NCI-H128 (cell line): ENCODE results near the gene ZBTB45.
A peak's percentile ranks its signal among the peaks of the same experiment; 100 is the strongest.
"Not testable (repeated sequence)": the region's sequence is repeated elsewhere in the genome, so short reads cannot be mapped to it uniquely, and the experiment has no call there.

ENCODE experiments used
- DNase-seq: peaks from one replicate; lab custom pipeline; 2025; ENCODE audit not compliant: unreplicated experiment; lab: John Stamatoyannopoulos, UW

The ZBTB45 gene

GRCh38 chr19:58475714-58476497, 43.7 kb downstream of the ZBTB45 start, which contains the start of gene ZNF446:
Gene ZNF446 (plus strand): TSS chr19:58476352. CDS start chr19:58477219, 867 bp downstream.
- peak; percentile 88 for DNase-seq

GRCh38 chr19:58474997-58475713, 44.5 kb downstream of the ZBTB45 start:
- DNase-seq = no peak

- no peak for DNase-seq
Observed at GRCh38 chr19:58474291-58474996, 45.2 kb downstream of the ZBTB45 start.

- DNase-seq = no peak
Observed at GRCh38 chr19:58473775-58474174, 45.8 kb downstream of the ZBTB45 start.

GRCh38 chr19:58471736-58472135, 47.9 kb downstream of the ZBTB45 start:
- no peak for DNase-seq

GRCh38 chr19:58470837-58471543, 48.6 kb downstream of the ZBTB45 start:
- DNase-seq = not testable (repeated sequence)

GRCh38 chr19:58469241-58470013, 50.2 kb downstream of the ZBTB45 start:
- no peak for DNase-seq

GRCh38 chr19:58468216-58468839, 51.3 kb downstream of the ZBTB45 start:
- DNase-seq = no peak

GRCh38 chr19:58466760-58467589, 52.6 kb downstream of the ZBTB45 start, which contains the start of gene ZNF324:
Gene ZNF324 (plus strand): TSS chr19:58467080. CDS start chr19:58469186, 2,106 bp downstream.
- peak; percentile 97 for DNase-seq

- no peak for DNase-seq
Observed at GRCh38 chr19:58466089-58466759, 53.4 kb downstream of the ZBTB45 start.
